ENCODE data around the gene SPAG7.

GRCh38 chr17:4958102-4958501, 9.5 kb downstream of the SPAG7 start:
- TF ChIP-seq TAF1 (conservative IDR thresholded peaks at IDR 0.05) (no peak), YY1 (IDR thresholded peaks at IDR 0.05) (no peak)
